Loucy (cell line): ENCODE measurements around the gene BTBD9.

Source experiments
- CTCF ChIP-seq: fragments of 200-600 bp; sonication (generic); conservative IDR thresholded peaks from 2 replicates; pipeline ENCODE4 v1.5.1; 2014; ENCODE audit warnings: mild to moderate bottlenecking, antibody characterized with exemption, low read length
- EZH2phosphoT487 ChIP-seq: fragments of 200-600 bp; IDR thresholded peaks from 2 replicates; pipeline ENCODE4 v1.6.1; 2018; ENCODE audit warnings: antibody characterized with exemption, mild to moderate bottlenecking, moderate library complexity, borderline replicate concordance

GRCh38 chr6:38518511-38519304 lies 121.0 kb downstream of the BTBD9 start:
- TF ChIP-seq EZH2phosphoT487 (no peak), CTCF (no peak)
